ENCODE data around the gene LAMC2.

LAMC2 gene

GRCh38 chr1:183168308-183168707, 17.8 kb upstream of the LAMC2 start:
- DNase-seq (ENCODE audit: low read depth), result no peak

GRCh38 chr1:183173828-183174227, 12.2 kb upstream of the LAMC2 start:
- DNase-seq (ENCODE audit: low read depth), result no peak

- no peak for DNase-seq (ENCODE audit: low read depth)
Observed at GRCh38 chr1:183175631-183176030, 10.4 kb upstream of the LAMC2 start.

- DNase-seq (ENCODE audit: low read depth), result no peak
Observed at GRCh38 chr1:183178545-183178944, 7.5 kb upstream of the LAMC2 start.

- no peak for DNase-seq (ENCODE audit: low read depth)
Observed at GRCh38 chr1:183179033-183179432, 7.0 kb upstream of the LAMC2 start.

- DNase-seq (ENCODE audit: low read depth), result peak; percentile 40
Observed at GRCh38 chr1:183180218-183180617, 5.8 kb upstream of the LAMC2 start.

- DNase-seq (ENCODE audit: low read depth), result peak; percentile 70
Observed at GRCh38 chr1:183180634-183181056, 5.4 kb upstream of the LAMC2 start.

GRCh38 chr1:183186841-183187240, 777 bp downstream of the LAMC2 start:
- no peak for DNase-seq (ENCODE audit: low read depth)

GRCh38 chr1:183188240-183188639, 2.2 kb downstream of the LAMC2 start:
- DNase-seq (ENCODE audit: low read depth), result no peak

- DNase-seq (ENCODE audit: low read depth), result peak; percentile 93
Observed at GRCh38 chr1:183191833-183192232, 5.8 kb downstream of the LAMC2 start.

- no peak for DNase-seq (ENCODE audit: low read depth)
Observed at GRCh38 chr1:183193963-183194525, 8.0 kb downstream of the LAMC2 start.

GRCh38 chr1:183194527-183195141, 8.6 kb downstream of the LAMC2 start:
- no peak for DNase-seq (ENCODE audit: low read depth)

GRCh38 chr1:183195142-183195574, 9.1 kb downstream of the LAMC2 start:
- peak; percentile 73 for DNase-seq (ENCODE audit: low read depth)

GRCh38 chr1:183197762-183198161, 11.7 kb downstream of the LAMC2 start:
- no peak for DNase-seq (ENCODE audit: low read depth)

GRCh38 chr1:183198463-183198862, 12.4 kb downstream of the LAMC2 start:
- DNase-seq (ENCODE audit: low read depth), result peak; percentile 20

GRCh38 chr1:183199304-183199703, 13.2 kb downstream of the LAMC2 start:
- DNase-seq (ENCODE audit: low read depth), result no peak

- no peak for DNase-seq (ENCODE audit: low read depth)
Observed at GRCh38 chr1:183200451-183200850, 14.4 kb downstream of the LAMC2 start.

GRCh38 chr1:183203094-183203493, 17.0 kb downstream of the LAMC2 start:
- DNase-seq (ENCODE audit: low read depth), result no peak

GRCh38 chr1:183205196-183205781, 19.2 kb downstream of the LAMC2 start:
- DNase-seq (ENCODE audit: low read depth), result peak; percentile 45

GRCh38 chr1:183206538-183207122, 20.6 kb downstream of the LAMC2 start:
- DNase-seq (ENCODE audit: low read depth), result no peak

GRCh38 chr1:183209533-183210158, 23.6 kb downstream of the LAMC2 start:
- DNase-seq (ENCODE audit: low read depth), result peak; percentile 97

GRCh38 chr1:183210681-183211080, 24.6 kb downstream of the LAMC2 start:
- no peak for DNase-seq (ENCODE audit: low read depth)

GRCh38 chr1:183212870-183213269, 26.8 kb downstream of the LAMC2 start:
- no peak for DNase-seq (ENCODE audit: low read depth)

All from ELR (cell line).